HL-60 (cell line): ENCODE results near the gene MDN1.

Experiments
- DNase-seq, 2 experiments: peaks; one replicate each; pipeline ENCODE4 v3.0.0-alpha.2; 2010 to 2020; ENCODE audit warnings: low read depth in 1 of 2, low spot score in 1 of 2
- H3K27ac ChIP-seq: fragments of 250-450 bp; sonication (Bioruptor Pico); replicated peaks from 2 replicates; pipeline ENCODE4 v1.5.1; 2020; ENCODE audit warnings: mild to moderate bottlenecking, moderate library complexity
- H3K27me3 ChIP-seq: fragments of 250-450 bp; sonication (Bioruptor Pico); 2 replicates; pipeline ENCODE4 v1.5.1; 2021; ENCODE audit warnings: mild to moderate bottlenecking, moderate library complexity; ENCODE audit not compliant: insufficient read depth, poor library complexity, severe bottlenecking
- H3K4me3 ChIP-seq: replicated peaks from 2 replicates; pipeline ENCODE4 v1.5.1; 2011; ENCODE audit warnings: mild to moderate bottlenecking, control low read depth, low read length; ENCODE audit not compliant: insufficient read depth
- CTCF ChIP-seq: IDR thresholded peaks from one replicate; pipeline ENCODE4 v1.5.1; 2011; ENCODE audit warnings: low read length, control low read depth, inconsistent platforms; ENCODE audit not compliant: insufficient read depth
- GABPA ChIP-seq: IDR thresholded peaks from 2 replicates; pipeline ENCODE4 v1.6.1; 2012; ENCODE audit warnings: low read depth
- POLR2AphosphoS5 ChIP-seq: IDR thresholded peaks from 2 replicates; pipeline ENCODE4 v1.6.1; 2012; ENCODE audit warnings: low read depth
- REST ChIP-seq: IDR thresholded peaks from 2 replicates; pipeline ENCODE4 v1.6.1; 2012; ENCODE audit warnings: low read depth; ENCODE audit not compliant: insufficient replicate concordance
- SPI1 ChIP-seq: IDR thresholded peaks from 2 replicates; pipeline ENCODE4 v1.6.1; 2012; ENCODE audit warnings: low read depth, mild to moderate bottlenecking, borderline replicate concordance

Gene MDN1

GRCh38 chr6:89623749-89624148, 195.8 kb downstream of the MDN1 start:
- no peaks in the 10 kb centered on the region for H3K27me3 ChIP-seq
- H3K27ac ChIP-seq = no peak overlapping the region
- no peak for DNase-seq
- H3K4me3 ChIP-seq = no peak overlapping the region
- no peak for TF ChIP-seq REST
- peak; percentile 74; the same call in 1 of the 2 replicates for TF ChIP-seq SPI1
- no peak for TF ChIP-seq POLR2AphosphoS5
- TF ChIP-seq CTCF = no peak
- no peak for TF ChIP-seq GABPA

- TF ChIP-seq REST (no peak), GABPA (no peak), POLR2AphosphoS5 (no peak), CTCF (no peak), SPI1 (no peak)
- no peak for DNase-seq
- H3K27ac ChIP-seq = no peak overlapping the region
- H3K4me3 ChIP-seq = no peak overlapping the region
- H3K27me3 ChIP-seq = no peaks in the 10 kb centered on the region
Observed at GRCh38 chr6:89619567-89619966, 200.0 kb downstream of the MDN1 start.

GRCh38 chr6:89618026-89618425, 201.6 kb downstream of the MDN1 start:
- H3K4me3 ChIP-seq = no peak overlapping the region
- TF ChIP-seq SPI1 (no peak), POLR2AphosphoS5 (no peak), GABPA (no peak), REST (no peak), CTCF (no peak)
- no peak for DNase-seq
- H3K27me3 ChIP-seq = no peaks in the 10 kb centered on the region
- H3K27ac ChIP-seq = no peak overlapping the region
